H9 (cell line): ENCODE data around the gene OR8D2. TPM values are rescaled to one million over a fixed set of nuclear protein-coding genes. Genes with fewer than 3 reads are reported as not detected.
"Not testable (repeated sequence)": the region's sequence is repeated elsewhere in the genome, so short reads cannot be mapped to it uniquely, and the experiment has no call there.

Experiments used
- DNase-seq: peaks from one replicate; pipeline ENCODE4 v3.0.0-alpha.2; 2017
- H2AFZ ChIP-seq: one replicate; pipeline ENCODE4 v1.6.1; 2013; ENCODE audit warnings: mild to moderate bottlenecking, low read length, control low read depth, moderate library complexity
- H2AK5ac ChIP-seq: 2 replicates; pipeline ENCODE4 v1.6.1; 2013; ENCODE audit warnings: low read length, control low read depth, mixed read lengths; ENCODE audit not compliant: insufficient read length
- H2BK120ac ChIP-seq: one replicate; pipeline ENCODE4 v1.6.1; 2013; ENCODE audit warnings: low read depth, mild to moderate bottlenecking, low read length, control low read depth, inconsistent platforms; ENCODE audit not compliant: poor library complexity, severe bottlenecking
- H2BK12ac ChIP-seq: 2 replicates; pipeline ENCODE4 v1.6.1; 2013; ENCODE audit warnings: low read length, control low read depth, mixed read lengths, low read depth; ENCODE audit not compliant: insufficient read length
- H2BK15ac ChIP-seq: 2 replicates; pipeline ENCODE4 v1.6.1; 2013; ENCODE audit warnings: low read depth, low read length, control low read depth
- H2BK20ac ChIP-seq: one replicate; pipeline ENCODE4 v1.6.1; 2013; ENCODE audit warnings: low read depth, mild to moderate bottlenecking, low read length, control low read depth, inconsistent platforms; ENCODE audit not compliant: poor library complexity, severe bottlenecking
- H2BK5ac ChIP-seq: 2 replicates; pipeline ENCODE4 v1.6.1; 2013; ENCODE audit warnings: low read length, control low read depth, mixed read lengths; ENCODE audit not compliant: insufficient read length
- H3K14ac ChIP-seq: 2 replicates; pipeline ENCODE4 v1.6.1; 2013; ENCODE audit warnings: low read length, control low read depth; ENCODE audit not compliant: insufficient read depth
- H3K18ac ChIP-seq: 2 replicates; pipeline ENCODE4 v1.6.1; 2013; ENCODE audit warnings: low read depth, mild to moderate bottlenecking, mixed read lengths, low read length, control low read depth; ENCODE audit not compliant: insufficient read length
- H3K23ac ChIP-seq: 2 replicates; pipeline ENCODE4 v1.6.1; 2013; ENCODE audit warnings: low read length, control low read depth, mixed read lengths, low read depth; ENCODE audit not compliant: insufficient read length
- H3K23me2 ChIP-seq: 2 replicates; pipeline ENCODE4 v1.6.1; 2013; ENCODE audit warnings: low read depth, mild to moderate bottlenecking, mixed read lengths, low read length, control low read depth; ENCODE audit not compliant: insufficient read length, poor library complexity, severe bottlenecking
- H3K27ac ChIP-seq: 2 replicates; pipeline ENCODE4 v1.5.1; 2013; ENCODE audit warnings: low read length, control low read depth, mixed read lengths, low read depth; ENCODE audit not compliant: insufficient read length
- H3K27me3 ChIP-seq: 2 replicates; pipeline ENCODE4 v1.6.1; 2013; ENCODE audit warnings: low read length, control low read depth, inconsistent platforms; ENCODE audit not compliant: insufficient read depth
- H3K4ac ChIP-seq: 2 replicates; pipeline ENCODE4 v1.6.1; 2013; ENCODE audit warnings: low read depth, mild to moderate bottlenecking, control low read depth, inconsistent platforms, low read length, moderate library complexity
- H3K4me1 ChIP-seq: 2 replicates; pipeline ENCODE4 v1.6.1; 2013; ENCODE audit warnings: low read length, control low read depth, inconsistent platforms; ENCODE audit not compliant: insufficient read depth
- H3K4me2 ChIP-seq: 2 replicates; pipeline ENCODE4 v1.6.1; 2013; ENCODE audit warnings: low read length, control low read depth, mixed read lengths; ENCODE audit not compliant: insufficient read length, insufficient read depth
- H3K56ac ChIP-seq: 2 replicates; pipeline ENCODE4 v1.6.1; 2013; ENCODE audit warnings: low read depth, mild to moderate bottlenecking, mixed read lengths, low read length, control low read depth; ENCODE audit not compliant: insufficient read length
- H3K79me1 ChIP-seq: 2 replicates; pipeline ENCODE4 v1.6.1; 2013; ENCODE audit warnings: low read depth, mild to moderate bottlenecking, moderate library complexity, low read length, control low read depth, inconsistent platforms; ENCODE audit not compliant: insufficient read depth, poor library complexity, severe bottlenecking
- H3K79me2 ChIP-seq: 2 replicates; pipeline ENCODE4 v1.6.1; 2013; ENCODE audit warnings: low read length, control low read depth, inconsistent platforms; ENCODE audit not compliant: insufficient read depth
- H3K9ac ChIP-seq: 2 replicates; pipeline ENCODE4 v1.6.1; 2013; ENCODE audit warnings: low read length, control low read depth, mixed read lengths; ENCODE audit not compliant: insufficient read length; ENCODE audit errors: extremely low read depth
- H3K9me3 ChIP-seq: one replicate; pipeline ENCODE4 v1.6.1; 2013; ENCODE audit warnings: low read depth, low read length, inconsistent platforms; ENCODE audit not compliant: control insufficient read depth
- H3T11ph ChIP-seq: one replicate; pipeline ENCODE4 v1.6.1; 2013; ENCODE audit warnings: mild to moderate bottlenecking, low read length, control low read depth, inconsistent platforms
- H4K20me1 ChIP-seq: one replicate; pipeline ENCODE4 v1.6.1; 2013; ENCODE audit not compliant: control insufficient read depth, insufficient read length, insufficient read depth
- H4K5ac ChIP-seq: 2 replicates; pipeline ENCODE4 v1.6.1; 2013; ENCODE audit warnings: low read depth, mild to moderate bottlenecking, mixed read lengths, low read length, control low read depth; ENCODE audit not compliant: insufficient read length
- H4K8ac ChIP-seq: replicated peaks from 2 replicates; pipeline ENCODE4 v1.6.1; 2013; ENCODE audit warnings: low read length, control low read depth, mixed read lengths, low read depth; ENCODE audit not compliant: insufficient read length
- H4K91ac ChIP-seq: 2 replicates; pipeline ENCODE4 v1.6.1; 2013; ENCODE audit warnings: low read depth, mild to moderate bottlenecking, moderate library complexity, mixed read lengths, low read length, control low read depth; ENCODE audit not compliant: insufficient read length
- H3K27ac Mint-ChIP-seq, 3 experiments: 2 replicates in 2 of 3; 3 replicates in 1 of 3; pipeline ENCODE4 v1.8.0; 2020 to 2021; ENCODE audit warnings: mixed read lengths in 3 of 3, mild to moderate bottlenecking in 1 of 3, moderate library complexity in 1 of 3
- H3K27me3 Mint-ChIP-seq: 2 replicates; pipeline ENCODE4 v1.8.0; 2021; ENCODE audit warnings: low read depth, mild to moderate bottlenecking, moderate library complexity, mixed read lengths
- H3K36me3 Mint-ChIP-seq, 3 experiments: 2 replicates in 2 of 3; 3 replicates in 1 of 3; pipeline ENCODE4 v1.8.0; 2020 to 2021; ENCODE audit warnings: low read depth in 3 of 3, mixed read lengths in 3 of 3; ENCODE audit not compliant: insufficient read depth in 1 of 3
- H3K4me1 Mint-ChIP-seq, 2 experiments: 2 replicates each; pipeline ENCODE4 v1.8.0; 2020; ENCODE audit warnings: mixed read lengths in 2 of 2
- H3K4me3 Mint-ChIP-seq, 2 experiments: 2 replicates in 1 of 2; 3 replicates in 1 of 2; pipeline ENCODE4 v1.8.0; 2020 to 2021; ENCODE audit warnings: mild to moderate bottlenecking in 2 of 2, mixed read lengths in 2 of 2, moderate library complexity in 1 of 2
- H3K9me3 Mint-ChIP-seq, 2 experiments: 2 replicates in 1 of 2; 3 replicates in 1 of 2; pipeline ENCODE4 v1.8.0; 2020; ENCODE audit warnings: mild to moderate bottlenecking in 2 of 2, mixed read lengths in 2 of 2, moderate library complexity in 1 of 2
- CTCF ChIP-seq: fragments of 200-600 bp; sonication (generic); conservative IDR thresholded peaks from 3 replicates; pipeline ENCODE4 v1.8.0; 2021; ENCODE audit warnings: antibody characterized with exemption, mild to moderate bottlenecking
- WGBS: extraction: QIAGEN DNeasy Blood & Tissue Kit; methylation state at CpG from one replicate; pipeline ENCODE4 v1.1.7; 2013; ENCODE audit warnings: missing lambda C conversion rate, low lambda C conversion rate, mixed read lengths; ENCODE audit not compliant: insufficient read length; ENCODE audit errors: extremely low coverage; 5-methylcytosine and 5-hydroxymethylcytosine counted together
- total RNA-seq: library from RNA; stranded (reverse); gene quantifications from 2 replicates; pipeline ENCODE4 v1.2.1, GENCODE V29; 2021

The OR8D2 gene
- total RNA-seq, 1 experiment from 2014 or later = not detected

DNA sequence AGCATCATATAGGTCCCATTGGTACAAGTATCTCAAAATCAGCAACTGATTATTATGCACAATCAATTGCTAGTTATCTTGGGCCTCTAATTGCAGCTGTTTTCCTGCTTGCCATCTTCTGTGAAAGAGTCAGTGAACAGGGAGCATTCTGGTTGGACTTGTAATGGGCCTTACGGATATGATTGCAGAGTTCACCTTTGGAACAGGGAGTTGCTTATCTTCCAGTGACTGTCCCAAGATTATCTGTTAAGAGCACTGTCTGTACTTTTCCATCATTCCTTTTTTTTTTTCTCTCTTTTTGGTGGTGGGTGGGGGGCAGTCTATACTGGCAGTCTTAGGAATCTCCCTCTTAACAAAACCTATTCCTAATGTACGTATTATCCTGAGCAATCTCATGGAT lies 46.0 kb downstream of the OR8D2 start:
- H3K27me3 Mint-ChIP-seq = no peaks in the 10 kb centered on the region; the same call in 1 of the 2 replicates
- no peak overlapping the region for H3K4me2 ChIP-seq

GRCh38 chr11:124270886-124271285 lies 49.1 kb downstream of the OR8D2 start:
- H3K4ac ChIP-seq, H2BK12ac ChIP-seq, H2BK120ac ChIP-seq, H3K27ac ChIP-seq, H2AK5ac ChIP-seq, H2BK15ac ChIP-seq, H2BK5ac ChIP-seq, H3K18ac ChIP-seq, DNase-seq, H3K27me3 Mint-ChIP-seq, H3K9me3 ChIP-seq, H3K4me3 Mint-ChIP-seq, H4K5ac ChIP-seq, H3K9me3 Mint-ChIP-seq, H4K20me1 ChIP-seq, H3K56ac ChIP-seq, H3K9ac ChIP-seq, H3K4me1 ChIP-seq, H3T11ph ChIP-seq, H3K23ac ChIP-seq, H3K14ac ChIP-seq, H4K8ac ChIP-seq, H3K23me2 ChIP-seq, H3K36me3 Mint-ChIP-seq, H4K91ac ChIP-seq, H3K79me2 ChIP-seq, H3K27me3 ChIP-seq, H2BK20ac ChIP-seq, H2AFZ ChIP-seq, H3K4me2 ChIP-seq, H3K79me1 ChIP-seq: not testable (repeated sequence)
- Mint-ChIP-seq H3K27ac (peak overlapping the region in 2 of 3 experiments; percentile 23 to 54; a peak in 2 of 7 replicates), H3K4me1 (peaks cover 24 to 28% of the 10 kb centered on the region in 2 experiments)
- no CpG with 5 or more reads among the region's 7 CpGs for WGBS

More for the DNA sequence above, 46.0 kb downstream of the OR8D2 start:
- no peak overlapping the region for H4K5ac ChIP-seq
- H3T11ph ChIP-seq = no peak overlapping the region
- H3K4me1 Mint-ChIP-seq = peaks cover 24 to 28% of the 10 kb centered on the region in 2 experiments
- no peak overlapping the region for H2BK120ac ChIP-seq
- H4K91ac ChIP-seq = no peak overlapping the region
- no peak overlapping the region for H2AK5ac ChIP-seq
- H4K20me1 ChIP-seq = no peaks in the 10 kb centered on the region
- H4K8ac ChIP-seq = no peak overlapping the region
- H3K79me1 ChIP-seq = no peaks in the 10 kb centered on the region
- H2AFZ ChIP-seq = no peak overlapping the region
- WGBS = no CpG with 5 or more reads among the region's 2 CpGs
- no peak overlapping the region for H3K56ac ChIP-seq
- H3K4me3 Mint-ChIP-seq = no peak overlapping the region
- no peak overlapping the region for H3K23ac ChIP-seq
- no peaks in the 10 kb centered on the region for H3K23me2 ChIP-seq
- H3K36me3 Mint-ChIP-seq = no peaks in the 10 kb centered on the region; a peak in 1 of 7 replicates
- H3K9me3 ChIP-seq = no peaks in the 10 kb centered on the region
- H2BK5ac ChIP-seq = no peak overlapping the region
- H3K79me2 ChIP-seq = no peaks in the 10 kb centered on the region
- H3K14ac ChIP-seq = no peak overlapping the region
- no peaks in the 10 kb centered on the region for H3K27me3 ChIP-seq
- DNase-seq = no peak
- peaks cover 3% of the 10 kb centered on the region; the same call in 1 of the 2 replicates for H3K4me1 ChIP-seq
- H3K18ac ChIP-seq = no peak overlapping the region
- no peak overlapping the region for H2BK20ac ChIP-seq
- no peak overlapping the region for H3K27ac ChIP-seq
- H3K4ac ChIP-seq = no peak overlapping the region
- H3K27ac Mint-ChIP-seq = no peak overlapping the region
- no peak overlapping the region for H3K9ac ChIP-seq
- TF ChIP-seq CTCF = no peak
- no peak overlapping the region for H2BK15ac ChIP-seq
- no peak overlapping the region for H2BK12ac ChIP-seq
- no peaks in the 10 kb centered on the region for H3K9me3 Mint-ChIP-seq
